HCT116 (cell line): Measurements from ENCODE around the gene NSUN7.
"Not testable (repeated sequence)": the region's sequence is repeated elsewhere in the genome, so short reads cannot be mapped to it uniquely, and the experiment has no call there.

Experiments
- CEBPB ChIP-seq: IDR thresholded peaks from 2 replicates; pipeline ENCODE4 v1.6.1; 2012; ENCODE audit warnings: low read depth
- TF ChIP-seq, protein P1 (sequence below), 3 experiments: fragments of 200-600 bp in 1 of 3; sonication (generic) in 1 of 3; IDR thresholded peaks in 2 of 3; conservative IDR thresholded peaks in 1 of 3; 2 replicates each; pipeline ENCODE4 v1.5.1; 2012 to 2017; ENCODE audit warnings: low read depth in 2 of 3, low read length in 2 of 3, antibody characterized with exemption in 1 of 3, borderline replicate concordance in 1 of 3, control low read depth in 1 of 3, mild to moderate bottlenecking in 1 of 3, mixed read lengths in 1 of 3, mixed run types in 1 of 3, moderate library complexity in 1 of 3; ENCODE audit not compliant: insufficient read depth in 1 of 3

DNA sequence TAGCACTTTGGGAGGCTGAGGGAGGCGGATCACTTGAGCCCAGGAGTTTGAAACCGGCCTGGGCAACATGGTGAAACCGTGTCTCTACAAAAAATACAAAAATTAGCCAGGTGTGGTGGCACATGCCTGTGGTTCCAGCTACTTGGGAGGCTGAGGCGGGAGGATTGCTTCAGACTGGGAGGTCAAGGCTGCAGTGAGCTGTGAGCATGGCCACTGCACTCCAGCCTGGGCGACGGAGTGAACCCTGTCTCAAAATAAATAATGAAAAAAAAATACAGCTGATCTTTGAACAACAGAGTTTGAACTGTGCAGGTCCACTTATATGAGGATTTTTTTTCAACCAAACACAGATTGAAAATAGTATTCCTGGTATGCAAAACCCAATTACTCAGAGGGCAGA lies 67.4 kb downstream of the NSUN7 start:
- TF ChIP-seq, protein P1, sequence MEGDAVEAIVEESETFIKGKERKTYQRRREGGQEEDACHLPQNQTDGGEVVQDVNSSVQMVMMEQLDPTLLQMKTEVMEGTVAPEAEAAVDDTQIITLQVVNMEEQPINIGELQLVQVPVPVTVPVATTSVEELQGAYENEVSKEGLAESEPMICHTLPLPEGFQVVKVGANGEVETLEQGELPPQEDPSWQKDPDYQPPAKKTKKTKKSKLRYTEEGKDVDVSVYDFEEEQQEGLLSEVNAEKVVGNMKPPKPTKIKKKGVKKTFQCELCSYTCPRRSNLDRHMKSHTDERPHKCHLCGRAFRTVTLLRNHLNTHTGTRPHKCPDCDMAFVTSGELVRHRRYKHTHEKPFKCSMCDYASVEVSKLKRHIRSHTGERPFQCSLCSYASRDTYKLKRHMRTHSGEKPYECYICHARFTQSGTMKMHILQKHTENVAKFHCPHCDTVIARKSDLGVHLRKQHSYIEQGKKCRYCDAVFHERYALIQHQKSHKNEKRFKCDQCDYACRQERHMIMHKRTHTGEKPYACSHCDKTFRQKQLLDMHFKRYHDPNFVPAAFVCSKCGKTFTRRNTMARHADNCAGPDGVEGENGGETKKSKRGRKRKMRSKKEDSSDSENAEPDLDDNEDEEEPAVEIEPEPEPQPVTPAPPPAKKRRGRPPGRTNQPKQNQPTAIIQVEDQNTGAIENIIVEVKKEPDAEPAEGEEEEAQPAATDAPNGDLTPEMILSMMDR (IDR thresholded peaks at IDR 0.05 in 2 of 3, conservative IDR thresholded peaks at IDR 0.05 in 1 of 3; ENCODE audit: borderline replicate concordance in 1 of 3, insufficient read depth in 1 of 3, low read depth in 2 of 3, low read length in 2 of 3), result not testable (repeated sequence)
- not testable (repeated sequence) for TF ChIP-seq CEBPB
